HG03354 (cell line): Measurements from ENCODE around the gene ADIPOR1.
"Not testable (repeated sequence)": the region's sequence is repeated elsewhere in the genome, so short reads cannot be mapped to it uniquely, and the experiment has no call there.

Experiments
- ATAC-seq: cut with Tn5 transposase; IDR thresholded peaks from one replicate; pipeline ENCODE4 v1.9.1; 2021; ENCODE audit warnings: mild to moderate bottlenecking; ENCODE audit not compliant: unreplicated experiment, poor library complexity, severe bottlenecking

Gene ADIPOR1

DNA sequence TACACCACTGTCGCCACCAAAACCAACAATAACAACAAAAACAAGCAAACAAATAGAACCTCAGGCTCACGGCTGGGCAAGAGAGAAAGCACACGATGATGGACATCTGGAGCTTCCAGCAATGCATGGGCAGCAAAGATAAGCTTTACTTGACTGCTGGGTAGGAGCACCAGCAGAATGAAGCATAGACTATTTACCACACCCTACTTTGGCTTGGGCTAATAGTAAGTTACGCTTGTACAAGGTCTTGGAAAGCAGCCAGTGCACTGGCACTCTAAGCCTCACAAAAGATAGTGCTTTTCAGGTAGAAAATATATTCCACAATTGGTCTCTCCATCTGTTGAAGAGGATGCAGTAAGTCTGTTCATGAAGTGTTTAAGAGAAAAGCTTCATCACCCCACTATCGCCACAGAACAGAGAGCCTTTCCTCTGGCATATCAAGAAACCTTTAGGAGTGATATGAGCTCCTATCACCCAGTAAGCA lies 13.6 kb downstream of the ADIPOR1 start:
- no peak for ATAC-seq

DNA sequence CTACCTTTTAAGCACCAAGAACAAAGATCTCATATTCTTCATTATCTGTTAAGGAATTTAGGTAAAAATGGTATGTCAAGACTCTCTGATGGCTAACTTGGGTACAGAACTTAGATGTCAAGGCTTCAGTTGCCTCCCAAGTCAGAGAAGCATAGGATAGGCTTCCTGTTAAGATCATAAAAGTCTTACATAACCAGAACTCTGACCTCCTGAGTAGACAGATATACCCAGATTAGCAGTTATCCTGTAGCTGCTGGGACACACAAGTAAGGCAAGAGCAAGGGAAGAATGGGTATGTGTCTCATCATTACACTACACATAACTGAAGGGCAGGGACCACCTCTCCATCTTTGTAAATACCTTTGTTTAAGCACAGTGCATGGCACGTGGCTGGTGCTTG lies 15.7 kb downstream of the ADIPOR1 start:
- no peak for ATAC-seq

DNA sequence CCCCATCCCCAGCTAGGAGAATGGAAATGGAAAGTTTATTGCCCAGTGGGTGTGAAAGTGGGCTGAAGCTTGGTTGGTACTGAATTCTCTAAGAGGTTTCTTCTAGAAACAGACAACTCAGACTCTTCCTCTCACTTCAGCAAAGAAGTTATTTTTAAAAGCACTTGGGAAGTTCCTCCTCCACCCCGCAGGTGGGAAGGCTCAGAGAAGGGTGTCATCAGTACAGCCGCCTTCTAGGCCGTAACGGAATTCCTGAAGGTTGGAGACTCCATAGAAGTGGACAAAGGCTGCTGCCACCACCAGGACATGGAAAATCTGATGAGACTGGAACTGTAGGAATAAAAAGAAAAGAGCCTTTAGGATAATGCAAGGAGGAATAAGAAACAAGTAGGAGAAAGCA lies 16.7 kb downstream of the ADIPOR1 start:
- no peak for ATAC-seq

DNA sequence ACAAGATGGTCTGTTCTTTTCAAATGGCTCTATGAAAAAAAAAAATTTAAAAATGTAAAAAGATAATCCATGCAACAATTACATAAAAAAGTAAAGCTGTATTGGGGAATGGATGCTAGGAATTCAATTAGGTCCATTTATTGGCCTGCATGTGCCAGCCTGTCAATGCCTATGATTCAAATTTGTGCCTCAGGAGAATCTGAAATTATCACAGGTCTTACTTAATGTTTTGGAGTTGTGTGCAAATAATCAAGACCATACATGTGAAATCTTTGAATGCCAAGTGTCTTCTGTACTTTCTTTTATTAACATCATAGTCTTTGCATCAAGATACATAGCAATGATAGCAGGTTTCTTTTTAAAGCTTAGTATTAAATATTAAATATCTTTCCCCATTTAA lies 17.6 kb downstream of the ADIPOR1 start:
- no peak for ATAC-seq

DNA sequence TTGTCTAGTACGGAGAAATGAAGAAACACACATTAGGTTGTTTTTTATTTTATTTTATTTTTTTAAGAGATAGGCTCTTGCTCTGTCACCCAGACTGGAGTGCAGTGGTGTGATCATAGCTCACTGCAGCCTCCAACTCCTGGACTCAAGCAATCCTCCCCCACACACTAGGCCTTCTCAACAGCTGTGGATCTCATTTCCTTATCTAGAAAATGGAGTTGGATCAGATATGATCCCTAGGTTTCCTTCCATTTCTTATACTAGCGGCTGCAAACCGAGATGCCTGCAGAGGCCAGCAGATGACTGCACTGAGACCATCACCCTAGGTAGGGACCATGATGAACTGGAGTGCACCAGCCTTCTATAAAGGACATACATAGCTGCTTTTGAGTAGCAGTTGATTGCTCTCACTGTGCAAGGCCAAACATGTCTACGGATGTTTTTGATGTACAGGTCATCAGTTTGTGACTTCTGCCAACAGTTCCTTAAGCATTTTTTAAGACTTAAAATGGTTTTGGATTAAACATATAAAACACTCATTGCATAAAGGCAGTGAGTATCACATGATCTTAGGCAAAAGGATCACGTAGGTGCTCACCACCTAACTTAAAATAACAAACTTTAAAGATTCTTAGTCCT lies 19.7 kb downstream of the ADIPOR1 start:
- ATAC-seq: no peak

DNA sequence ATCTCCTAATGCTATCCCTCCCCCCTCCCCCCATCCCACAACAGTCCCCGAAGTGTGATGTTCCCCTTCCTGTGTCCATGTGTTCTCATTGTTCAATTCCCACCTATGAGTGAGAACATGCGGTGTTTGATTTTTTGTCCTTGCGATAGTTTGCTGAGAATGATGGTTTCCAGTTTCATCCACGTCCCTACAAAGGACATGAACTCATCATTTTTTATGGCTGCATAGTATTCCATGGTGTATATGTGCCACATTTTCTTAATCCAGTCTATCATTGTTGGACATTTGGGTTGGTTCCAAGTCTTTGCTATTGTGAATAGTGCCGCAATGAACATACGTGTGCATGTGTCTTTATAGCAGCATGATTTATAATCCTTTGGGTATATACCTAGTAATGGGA lies 21.7 kb downstream of the ADIPOR1 start:
- not testable (repeated sequence) for ATAC-seq

DNA sequence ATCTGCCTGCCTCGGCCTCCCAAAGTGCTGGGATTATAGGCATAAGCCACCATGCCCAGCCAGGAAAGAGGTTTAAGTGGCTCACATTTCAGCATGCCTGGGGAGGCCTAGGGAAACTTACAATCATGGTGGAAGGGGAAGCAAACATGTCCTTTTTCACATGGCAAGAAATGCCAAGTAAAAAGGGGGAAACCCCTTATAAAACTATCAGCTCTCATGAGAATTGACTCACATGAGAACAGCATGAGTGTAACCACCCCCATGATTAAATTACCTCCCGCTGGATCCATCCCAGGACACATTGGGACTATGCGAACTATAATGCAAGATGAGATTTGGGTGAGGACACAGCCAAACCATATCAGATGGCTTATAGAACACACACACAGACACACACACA lies 22.3 kb downstream of the ADIPOR1 start:
- ATAC-seq: no peak

DNA sequence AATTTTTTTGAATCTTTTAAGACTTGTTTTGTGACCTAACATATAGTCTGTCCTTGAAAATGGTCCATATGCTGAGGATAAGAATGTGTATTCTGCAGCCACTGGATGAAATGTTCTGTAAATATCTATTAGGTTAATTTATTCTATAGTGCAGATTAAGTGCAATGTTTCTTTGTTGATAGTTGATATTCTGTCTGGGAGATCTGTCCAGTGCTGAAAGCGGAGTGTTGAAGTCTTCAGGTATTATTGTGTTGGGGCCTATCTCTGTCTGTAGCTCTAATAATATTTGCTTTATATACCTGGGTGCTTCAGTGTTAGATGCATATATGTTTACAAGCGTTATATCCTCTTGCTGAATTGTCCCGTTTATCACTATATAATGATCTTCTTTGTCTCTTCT lies 23.4 kb downstream of the ADIPOR1 start:
- ATAC-seq: no peak

DNA sequence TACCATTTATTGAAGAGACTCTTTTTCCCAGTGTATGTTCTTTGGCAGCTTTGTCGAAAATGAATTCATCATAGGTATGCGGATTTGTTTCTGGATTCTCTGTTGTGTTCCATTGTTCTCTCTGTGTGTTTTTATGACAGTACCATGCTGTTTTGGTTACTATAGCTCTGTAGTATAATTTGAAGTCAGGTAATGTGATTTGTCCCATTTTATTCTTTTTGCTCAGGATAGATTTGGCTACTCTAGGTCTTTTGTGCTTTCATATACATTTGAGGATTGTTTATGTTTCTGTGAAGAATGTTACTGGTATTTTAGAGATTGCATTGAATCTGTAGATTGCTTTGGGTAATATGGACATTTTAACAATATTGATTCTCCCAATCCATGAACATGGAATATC lies 25.6 kb downstream of the ADIPOR1 start:
- ATAC-seq: no peak

DNA sequence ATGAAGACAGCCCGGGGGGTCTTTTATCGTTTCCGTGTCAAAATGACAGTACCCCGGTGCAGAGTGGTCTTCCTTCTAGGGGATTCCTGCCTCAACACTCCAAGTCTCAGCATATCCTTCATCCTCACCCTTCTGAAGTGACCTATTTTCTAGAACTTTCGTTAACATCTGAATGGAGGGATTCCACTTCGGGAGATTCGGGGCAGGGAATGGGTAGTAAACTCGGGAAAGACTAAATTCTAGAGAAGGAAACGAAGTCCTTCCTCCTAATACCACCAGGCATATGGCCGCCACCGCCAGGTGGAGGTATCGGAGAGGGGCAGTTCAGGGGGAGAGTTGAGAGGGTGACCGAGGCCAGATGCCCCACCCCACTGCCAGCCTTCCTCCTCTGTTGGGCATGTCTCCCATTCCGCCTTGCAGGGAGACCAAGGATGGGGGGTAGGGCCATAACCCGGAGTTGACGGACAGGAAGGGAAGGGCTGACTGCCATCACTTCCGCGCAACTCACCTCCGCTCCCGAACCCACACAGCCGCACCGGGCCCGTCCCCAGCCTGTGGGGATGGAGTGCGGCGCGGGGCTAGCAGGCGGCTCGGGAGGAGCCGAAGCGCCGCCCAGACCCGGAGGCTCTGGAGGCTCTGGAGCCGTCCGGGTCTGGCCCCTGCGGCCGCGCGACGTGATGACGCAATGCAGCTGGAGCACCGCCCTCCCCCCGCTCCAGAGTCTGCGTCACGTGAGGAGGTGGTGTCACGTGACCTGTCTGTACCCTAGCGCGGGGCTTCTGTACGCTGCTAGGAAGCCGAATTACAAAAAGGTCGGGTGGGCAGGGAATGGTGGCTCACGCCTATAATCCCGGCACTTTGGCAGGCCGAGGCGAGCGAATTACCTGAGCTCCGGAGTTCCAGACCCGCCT lies 31.3 kb downstream of the ADIPOR1 start, which contains the start of gene KLHL12:
Gene KLHL12 (minus strand): TSS at position 654 of the 911 bp plus-strand sequence. CDS start 2,072 bp downstream, outside the sequence.
- ATAC-seq: peak; percentile 92

DNA sequence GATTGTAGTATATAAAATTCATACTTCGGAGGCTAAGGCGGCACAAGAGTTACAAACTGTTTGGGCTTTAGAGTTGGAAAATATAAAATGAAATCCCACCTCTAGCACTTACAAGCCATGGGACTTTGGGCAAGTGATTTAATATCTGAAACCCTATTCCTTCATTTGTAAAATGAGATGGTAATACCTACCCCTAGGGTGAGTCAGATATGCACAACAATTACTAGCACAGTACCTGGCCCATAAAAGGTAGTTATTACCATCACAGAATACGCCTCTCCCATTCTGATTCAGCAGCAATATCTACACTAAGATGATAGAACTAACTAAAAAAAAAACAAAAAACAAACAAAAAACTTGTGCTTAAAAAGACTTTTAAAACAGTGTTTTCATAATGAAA lies 34.6 kb downstream of the ADIPOR1 start:
- ATAC-seq: no peak

DNA sequence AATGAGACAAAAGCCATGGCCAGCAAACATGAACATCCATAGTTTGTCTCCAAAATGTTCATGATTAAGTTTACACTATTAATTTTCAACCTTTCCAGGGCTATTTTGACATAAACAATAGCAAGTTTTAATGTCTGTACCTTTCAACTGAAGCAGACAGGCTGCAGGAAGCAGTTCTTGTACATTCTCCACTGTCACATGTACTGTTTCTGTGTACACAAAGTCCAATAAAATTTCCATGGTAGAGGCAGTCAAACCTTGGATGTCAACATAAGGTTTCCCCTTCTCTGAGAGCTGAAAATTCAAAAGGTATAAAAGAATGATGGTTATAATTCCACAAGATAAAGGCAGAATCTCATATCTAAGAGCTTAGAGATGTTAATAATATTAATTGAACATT lies 38.5 kb downstream of the ADIPOR1 start:
- ATAC-seq: no peak

DNA sequence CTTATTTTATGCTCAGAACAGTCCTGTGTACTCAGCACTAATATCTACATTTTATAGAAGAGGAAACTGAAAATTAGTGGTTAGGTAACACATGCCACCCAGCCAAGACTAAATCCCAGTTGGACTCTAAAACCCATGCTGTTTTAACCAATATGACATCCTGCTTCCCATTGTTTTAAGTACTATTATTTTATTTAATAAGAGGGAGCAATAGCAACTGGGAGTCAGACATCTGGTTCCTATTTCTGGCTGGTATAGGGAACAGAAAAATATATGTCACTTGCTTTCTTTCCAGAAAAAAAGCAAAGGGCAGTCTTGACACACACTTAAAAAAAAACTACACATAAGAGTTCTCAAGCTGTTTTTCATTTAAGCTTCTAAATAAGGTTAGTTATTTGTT lies 43.0 kb downstream of the ADIPOR1 start:
- no peak for ATAC-seq

DNA sequence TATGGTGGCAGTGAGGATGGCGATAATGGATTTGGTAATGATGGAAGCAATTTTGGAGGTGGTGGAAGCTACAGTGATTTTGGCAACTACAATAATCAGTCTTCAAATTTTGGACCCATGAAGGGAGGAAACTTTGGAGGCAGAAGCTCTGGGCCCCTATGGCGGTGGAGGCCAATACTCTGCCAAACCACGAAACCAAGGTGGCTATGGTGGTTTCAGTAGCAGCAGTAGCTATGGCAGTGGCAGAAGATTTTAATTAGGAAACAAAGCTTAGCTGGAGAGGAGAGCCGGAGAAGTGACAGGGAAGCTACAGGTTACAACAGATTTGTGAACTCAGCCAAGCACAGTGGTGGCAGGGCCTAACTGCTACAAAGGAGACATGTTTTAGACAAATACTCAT lies 45.6 kb downstream of the ADIPOR1 start:
- ATAC-seq: not testable (repeated sequence)

DNA sequence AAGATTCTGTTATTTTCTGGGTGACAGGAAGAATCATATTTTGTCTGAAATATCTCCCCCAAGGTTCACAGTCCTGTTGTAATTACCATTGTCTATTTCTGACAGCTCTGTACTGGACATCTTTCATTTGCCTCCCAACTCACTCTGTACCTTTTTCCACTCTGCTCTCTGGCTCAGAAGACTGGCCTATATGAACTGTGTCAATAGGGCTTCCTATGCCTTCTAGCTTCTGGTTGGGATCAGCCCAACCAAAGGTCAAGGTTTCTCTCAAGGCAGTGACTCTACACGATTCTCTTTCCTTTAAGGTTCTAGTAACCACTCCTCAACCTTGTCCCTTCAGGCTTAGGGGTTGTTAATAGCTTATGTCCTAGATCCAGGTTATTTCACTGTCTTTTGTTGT lies 48.6 kb downstream of the ADIPOR1 start:
- no peak for ATAC-seq

DNA sequence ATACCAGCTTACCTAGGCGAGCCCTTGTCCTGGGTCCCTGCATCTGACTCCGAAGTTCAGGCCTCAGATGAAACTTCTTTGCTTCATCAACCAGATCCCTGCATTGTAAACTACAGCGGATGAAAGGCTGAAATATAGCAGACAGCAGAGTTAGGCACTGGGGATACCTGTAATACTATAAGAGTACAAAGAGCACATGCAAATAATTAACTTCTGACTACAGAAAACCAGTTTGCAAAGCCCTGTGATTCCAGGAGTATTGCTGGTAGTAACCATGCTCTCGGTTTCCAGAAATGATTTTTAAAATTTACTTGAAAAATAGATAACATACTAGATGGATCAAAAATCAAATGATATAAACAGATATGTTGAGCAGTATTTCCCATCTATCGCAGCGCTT lies 49.1 kb downstream of the ADIPOR1 start:
- no peak for ATAC-seq

DNA sequence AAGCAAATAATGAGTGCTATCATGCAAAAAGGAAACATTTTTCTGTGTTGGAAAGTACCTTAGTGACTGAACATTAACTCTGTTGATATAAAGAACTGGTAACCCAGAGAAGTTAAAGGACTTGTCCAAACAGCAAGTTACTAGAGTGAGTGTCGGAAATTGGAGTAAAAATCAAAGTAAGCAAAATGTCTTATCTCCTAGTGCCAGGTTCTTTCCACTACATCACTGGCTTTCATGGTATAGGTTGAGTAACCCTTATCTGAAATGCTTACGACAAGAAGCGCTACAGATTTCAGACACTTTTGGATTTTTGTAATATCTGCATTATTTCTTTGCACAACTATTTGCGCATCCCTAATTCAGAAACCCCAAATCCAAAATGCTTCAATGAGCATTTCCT lies 52.8 kb downstream of the ADIPOR1 start:
- ATAC-seq: no peak

DNA sequence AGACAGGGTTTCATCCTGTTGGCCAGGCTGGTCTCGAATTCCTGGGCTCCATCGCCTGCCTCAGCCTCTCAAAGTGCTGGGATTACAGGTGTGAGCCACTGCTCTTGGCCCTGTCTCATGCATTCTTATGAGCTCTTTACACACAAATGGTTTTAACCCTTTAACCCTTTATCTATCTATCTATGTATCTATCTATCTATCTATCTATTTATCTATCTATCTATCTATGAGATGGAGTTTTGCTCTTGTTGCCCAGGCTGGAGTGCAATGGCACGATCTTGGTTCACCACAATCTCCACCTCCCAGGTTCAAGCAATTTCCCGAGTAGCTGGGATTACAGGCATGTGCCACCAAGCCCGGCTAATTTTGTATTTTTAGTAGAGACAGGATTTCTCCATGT lies 54.3 kb downstream of the ADIPOR1 start:
- not testable (repeated sequence) for ATAC-seq

DNA sequence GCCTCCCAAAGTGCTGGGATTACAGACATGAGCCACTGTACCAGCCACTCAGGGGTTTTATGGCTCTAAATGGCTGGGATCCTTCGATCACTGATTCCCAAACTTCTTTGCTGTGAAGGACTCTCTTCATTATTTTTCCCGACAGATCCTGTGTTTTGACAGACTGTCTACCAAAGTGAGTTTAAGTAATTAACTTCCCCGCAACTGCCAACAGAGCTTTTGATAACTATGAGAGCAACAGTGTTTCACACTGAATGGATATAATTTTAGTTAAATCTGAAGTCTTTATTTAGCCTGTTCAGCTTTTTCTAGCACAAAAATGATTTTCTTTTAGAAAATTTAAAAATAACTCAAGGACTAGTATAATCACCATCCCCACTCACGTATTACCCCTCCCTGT lies 56.6 kb downstream of the ADIPOR1 start:
- no peak for ATAC-seq

DNA sequence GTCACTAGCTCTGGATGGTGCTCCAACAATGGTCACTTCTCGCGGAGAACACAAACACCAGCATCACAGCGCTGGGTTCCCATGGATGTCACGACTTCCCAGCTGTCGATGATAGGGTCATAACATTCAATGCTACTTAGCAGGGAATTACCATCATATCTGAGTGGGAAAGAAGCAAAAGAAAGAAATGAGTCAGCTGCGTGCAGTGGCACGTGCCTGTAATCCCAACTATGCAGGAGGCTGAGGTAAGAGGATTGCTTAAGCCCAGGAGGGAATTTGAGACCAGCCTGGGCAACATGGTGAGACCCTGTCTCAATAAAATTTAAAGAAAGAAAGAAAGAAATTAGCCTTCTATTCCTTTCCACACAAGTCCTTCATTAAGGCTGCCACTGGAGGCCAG lies 65.6 kb downstream of the ADIPOR1 start:
- no peak for ATAC-seq
